GM04503 (cell line): Measurements from ENCODE around the gene BRAF.
"Not testable (repeated sequence)": the region's sequence is repeated elsewhere in the genome, so short reads cannot be mapped to it uniquely, and the experiment has no call there.

Experiments
- DNase-seq: peaks from one replicate; pipeline ENCODE4 v3.0.0-alpha.2; 2012; ENCODE audit warnings: low read depth

The BRAF gene

DNA sequence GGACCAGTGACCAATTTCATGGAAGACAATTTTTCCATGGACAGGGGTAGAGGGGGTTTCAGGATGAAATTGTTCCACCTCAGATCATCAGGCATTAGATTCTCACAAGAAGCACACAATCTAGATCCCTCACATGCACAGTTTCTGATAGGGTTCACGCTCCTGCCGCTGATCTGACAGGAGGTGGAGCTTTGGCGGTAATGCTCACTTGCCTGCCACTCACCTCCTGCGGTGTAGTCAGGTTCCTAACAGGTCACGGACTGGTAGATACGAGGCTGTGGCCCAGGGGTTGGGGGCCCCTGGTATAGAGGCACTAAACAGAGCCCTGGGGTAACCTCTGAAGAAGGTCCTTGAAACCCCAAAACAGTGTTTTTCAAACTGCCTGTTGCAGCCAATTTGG is 6.5 kb downstream of the BRAF start:
- DNase-seq = no peak

DNA sequence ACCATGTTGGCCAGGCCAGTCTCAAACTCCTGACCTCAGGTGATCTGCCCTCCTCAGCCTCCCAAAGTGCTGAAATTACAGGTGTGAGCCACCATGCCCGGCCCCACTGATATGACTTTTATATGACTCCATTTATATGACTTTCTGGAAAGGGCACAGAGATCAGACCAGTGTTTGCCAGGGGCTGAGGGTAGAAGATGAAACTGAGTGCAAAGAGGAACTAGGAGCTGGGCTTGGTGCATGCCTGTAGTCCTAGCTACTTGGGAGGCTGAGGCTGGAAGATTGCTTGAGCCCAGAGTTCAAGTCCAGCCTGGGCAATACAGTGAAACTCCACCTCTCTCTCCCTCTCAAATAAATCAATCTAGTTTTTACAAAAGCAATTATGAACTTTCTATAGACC is 7.5 kb downstream of the BRAF start:
- DNase-seq = no peak

DNA sequence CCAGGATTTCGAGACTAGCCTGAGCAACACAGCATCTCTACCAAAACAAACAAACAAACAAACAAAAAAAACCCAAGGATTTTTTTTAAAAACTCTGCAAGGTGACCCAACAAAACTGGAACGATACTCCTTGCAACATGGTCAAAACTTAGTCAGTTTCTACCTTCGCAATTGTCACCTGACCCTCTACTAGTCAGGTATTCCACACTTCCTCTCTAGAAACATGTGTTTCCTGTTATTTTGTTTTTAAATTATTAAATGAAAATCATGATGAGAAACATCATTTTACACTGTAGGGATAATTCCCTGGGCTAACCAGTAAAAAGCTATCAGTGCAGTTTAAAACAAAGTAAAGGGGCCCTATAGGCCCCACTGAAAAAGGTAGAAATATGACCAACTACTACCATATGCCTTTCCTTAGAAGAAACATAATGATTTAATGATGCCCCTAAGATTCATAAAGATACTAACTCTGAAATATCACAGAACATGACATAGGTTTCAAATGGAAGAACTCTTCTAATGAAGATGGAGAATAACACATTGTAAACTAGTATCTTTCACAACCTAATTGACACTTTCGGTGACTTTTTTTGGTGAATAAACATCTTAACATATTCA is 8.7 kb downstream of the BRAF start:
- DNase-seq = no peak

DNA sequence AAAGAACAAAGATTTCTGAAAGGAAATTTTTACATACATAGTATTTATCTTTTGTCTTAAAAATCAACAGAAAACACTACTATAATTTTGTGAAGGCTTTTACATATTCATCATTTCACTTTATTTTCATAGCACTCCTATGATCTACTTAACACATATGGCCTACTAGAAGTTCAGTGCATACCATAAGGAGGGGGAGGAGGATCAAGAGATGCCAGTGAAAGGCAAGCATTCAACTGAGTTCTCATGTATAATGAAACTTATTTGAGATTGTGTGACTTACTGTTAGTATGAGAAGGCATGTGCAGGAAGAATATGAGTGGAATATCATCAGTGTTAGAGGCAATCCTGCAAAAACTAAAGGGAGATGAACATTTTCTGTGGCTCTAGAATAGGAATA is 10.6 kb downstream of the BRAF start:
- no peak for DNase-seq

DNA sequence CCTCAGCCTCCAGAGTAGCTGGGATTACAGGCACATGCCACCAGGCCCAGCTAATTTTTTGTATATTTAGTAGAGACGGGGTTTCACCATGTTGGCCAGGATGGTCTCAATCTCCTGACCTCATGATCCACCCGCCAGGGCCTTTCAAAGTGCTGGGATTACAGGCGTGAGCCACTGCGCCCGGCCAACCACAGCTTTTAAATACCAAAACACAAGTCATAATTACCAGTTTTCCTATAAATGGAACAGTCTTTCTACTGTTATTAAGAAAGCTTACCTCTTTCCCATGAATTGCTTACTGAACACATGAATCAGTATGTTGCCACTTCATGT is 11.2 kb downstream of the BRAF start:
- DNase-seq = not testable (repeated sequence)

DNA sequence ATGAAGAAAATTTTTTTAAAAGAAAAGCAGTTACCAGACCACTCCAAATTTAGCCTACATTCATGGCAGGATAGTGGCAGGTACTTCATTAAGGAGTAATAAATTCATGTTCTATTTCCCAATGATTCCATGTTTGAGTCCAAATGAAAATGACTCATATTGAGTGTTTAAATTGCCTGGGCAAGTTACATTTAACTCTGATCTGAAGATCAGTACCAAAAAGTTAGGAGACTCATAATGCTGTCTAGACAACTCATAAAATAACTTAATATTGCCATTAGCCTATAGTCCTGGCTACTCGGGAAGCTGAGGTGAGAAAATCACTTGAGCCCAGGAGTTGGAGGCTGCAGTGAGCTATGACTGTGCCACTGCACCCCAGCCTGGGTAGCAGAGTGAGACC is 13.0 kb downstream of the BRAF start:
- no peak for DNase-seq

DNA sequence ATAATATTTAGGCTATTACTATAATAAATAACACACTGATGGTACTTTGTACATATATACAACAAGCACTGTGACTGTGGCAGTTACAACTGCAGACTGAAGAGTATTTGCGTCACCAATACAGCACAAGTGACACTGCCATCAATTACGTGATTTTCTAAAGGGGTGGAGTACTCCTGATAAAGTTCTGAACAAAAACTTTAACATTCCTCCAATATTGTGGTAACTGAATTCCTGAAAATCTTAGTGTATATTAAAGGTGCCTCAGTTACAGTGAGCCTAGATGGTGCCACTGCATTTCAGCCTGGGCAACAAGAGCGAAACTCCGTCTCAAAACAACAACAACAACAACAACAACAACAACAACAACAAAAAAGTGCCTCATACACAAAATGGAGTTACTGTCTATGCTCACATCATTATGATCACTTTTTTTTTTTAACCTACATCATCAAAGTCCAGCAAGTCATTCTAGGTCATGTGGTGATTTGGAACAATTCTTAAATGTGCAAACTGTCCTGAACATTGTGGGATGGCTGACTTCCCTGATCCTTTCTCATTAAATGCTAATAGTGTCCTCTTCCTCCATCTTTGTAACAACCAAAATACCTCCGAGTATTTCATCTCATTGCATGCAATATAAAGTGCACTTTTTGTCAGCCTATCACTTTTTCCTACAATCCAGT is 15.1 kb downstream of the BRAF start:
- DNase-seq = no peak

DNA sequence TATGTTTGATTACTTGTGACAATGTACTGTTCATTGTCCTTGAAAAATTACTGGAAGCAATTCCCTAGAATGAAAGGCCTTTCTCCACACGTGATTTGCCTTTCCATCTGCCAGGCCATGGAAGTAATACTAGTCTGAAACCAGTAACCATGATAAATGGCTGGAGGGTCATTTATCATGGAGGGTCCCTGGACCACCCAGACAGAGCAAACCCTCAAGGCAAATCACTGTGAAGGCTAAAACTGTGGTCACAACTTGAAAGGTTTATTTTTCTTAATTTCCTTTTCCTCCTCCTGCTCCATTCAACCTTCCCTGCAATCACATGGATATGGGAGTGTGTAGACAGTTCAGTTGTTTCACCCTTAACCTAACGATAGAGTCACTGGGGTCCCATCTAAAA is 16.4 kb downstream of the BRAF start:
- DNase-seq = no peak

DNA sequence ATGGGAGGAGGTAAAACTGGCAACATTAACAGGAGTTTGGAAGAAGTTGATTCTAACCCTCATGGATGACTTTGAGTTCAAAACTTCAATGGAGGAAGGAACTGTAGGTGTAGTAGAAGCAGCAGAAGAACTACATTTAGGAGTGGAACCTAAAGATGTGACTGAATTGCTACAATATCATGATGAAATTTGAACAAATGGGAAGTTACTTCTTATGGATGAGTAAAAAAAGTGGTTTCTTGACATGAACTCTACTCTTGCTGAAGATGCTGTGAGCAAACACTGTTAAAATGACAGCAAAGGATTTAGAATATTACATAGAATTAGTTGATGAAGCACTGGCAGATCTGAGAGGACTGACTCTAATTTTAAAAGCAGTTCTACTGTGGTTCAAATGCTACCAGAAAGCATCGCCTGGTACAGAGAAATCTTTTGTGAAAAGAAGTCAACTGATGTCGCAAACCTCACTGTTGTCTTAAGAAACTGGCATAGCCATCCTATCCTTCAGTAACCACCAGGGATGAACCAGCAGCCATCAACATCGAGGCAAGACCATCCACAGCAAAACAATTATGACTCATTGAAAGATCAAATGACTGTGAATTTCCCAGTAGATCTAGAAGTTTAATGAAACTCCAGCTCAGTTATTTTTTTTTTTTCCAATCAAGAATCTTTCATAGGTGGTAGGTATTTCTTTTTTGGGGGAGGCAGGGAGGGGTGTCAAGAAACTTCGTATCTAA is 20.8 kb downstream of the BRAF start:
- no peak for DNase-seq

DNA sequence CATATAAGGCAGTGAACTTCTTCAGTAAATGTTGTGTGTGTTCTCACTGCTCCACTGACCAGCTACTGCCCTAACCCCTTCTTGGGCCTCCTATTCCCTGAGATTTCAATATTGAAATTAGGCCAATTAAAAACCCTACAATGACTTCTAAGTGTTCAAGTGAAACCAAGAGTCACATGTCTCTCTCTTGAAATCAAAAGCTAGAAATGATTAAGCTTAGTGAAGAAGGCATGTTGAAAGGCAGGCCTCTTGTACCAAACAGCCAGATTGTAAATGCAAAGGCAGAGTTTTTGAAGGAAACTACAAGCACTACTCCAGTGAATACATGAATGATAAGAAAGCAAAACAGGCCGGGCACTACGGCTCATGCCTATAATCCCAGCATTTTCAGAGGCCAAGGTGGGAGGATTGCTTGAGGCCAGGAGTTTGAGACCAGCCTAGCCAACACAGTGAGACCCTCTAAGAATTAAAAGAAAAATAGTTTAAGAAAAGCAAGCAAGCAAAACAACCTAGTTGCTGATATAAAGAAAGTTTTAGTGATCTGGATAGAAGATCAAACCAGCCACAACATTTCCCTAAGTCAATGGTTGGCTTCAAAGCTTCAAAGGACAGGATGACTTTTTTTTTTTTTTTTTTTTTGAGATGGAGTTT is 22.3 kb downstream of the BRAF start:
- DNase-seq = no peak

DNA sequence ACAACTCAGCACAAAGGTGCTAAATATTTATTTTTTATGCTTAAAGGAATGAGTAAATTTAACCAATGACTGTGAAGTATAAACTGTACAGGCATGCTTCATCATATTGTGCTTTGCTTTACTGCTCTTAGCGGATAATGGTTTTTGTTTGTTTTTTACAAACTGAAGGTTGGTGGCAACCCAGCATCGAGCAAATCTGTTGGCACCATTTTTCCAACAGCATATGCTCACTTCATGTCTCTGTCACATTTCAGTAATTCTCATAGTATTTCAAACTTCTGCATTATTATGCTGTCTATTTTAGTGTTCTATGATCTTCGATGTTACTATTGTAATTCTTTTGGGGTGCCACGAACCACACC is 22.8 kb downstream of the BRAF start:
- no peak for DNase-seq

DNA sequence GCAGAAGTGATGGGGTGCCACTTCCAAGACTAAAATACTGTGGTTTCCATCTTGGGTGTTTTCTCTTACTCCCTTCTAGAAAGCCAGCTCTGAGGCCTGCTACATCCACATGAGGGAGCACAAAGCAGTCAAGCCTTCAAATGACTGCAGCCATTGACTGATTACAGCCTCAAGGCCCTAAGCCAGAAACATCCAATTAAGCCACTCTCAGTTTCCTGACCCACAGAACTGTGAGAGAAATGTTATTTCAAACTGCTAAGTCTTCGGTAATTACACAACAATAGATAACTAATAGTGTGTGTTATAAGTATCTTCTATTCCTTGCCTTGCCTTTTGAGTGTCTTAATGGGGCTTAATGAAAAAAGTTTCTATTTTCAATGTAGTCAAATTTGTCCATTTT is 24.8 kb downstream of the BRAF start:
- no peak for DNase-seq

DNA sequence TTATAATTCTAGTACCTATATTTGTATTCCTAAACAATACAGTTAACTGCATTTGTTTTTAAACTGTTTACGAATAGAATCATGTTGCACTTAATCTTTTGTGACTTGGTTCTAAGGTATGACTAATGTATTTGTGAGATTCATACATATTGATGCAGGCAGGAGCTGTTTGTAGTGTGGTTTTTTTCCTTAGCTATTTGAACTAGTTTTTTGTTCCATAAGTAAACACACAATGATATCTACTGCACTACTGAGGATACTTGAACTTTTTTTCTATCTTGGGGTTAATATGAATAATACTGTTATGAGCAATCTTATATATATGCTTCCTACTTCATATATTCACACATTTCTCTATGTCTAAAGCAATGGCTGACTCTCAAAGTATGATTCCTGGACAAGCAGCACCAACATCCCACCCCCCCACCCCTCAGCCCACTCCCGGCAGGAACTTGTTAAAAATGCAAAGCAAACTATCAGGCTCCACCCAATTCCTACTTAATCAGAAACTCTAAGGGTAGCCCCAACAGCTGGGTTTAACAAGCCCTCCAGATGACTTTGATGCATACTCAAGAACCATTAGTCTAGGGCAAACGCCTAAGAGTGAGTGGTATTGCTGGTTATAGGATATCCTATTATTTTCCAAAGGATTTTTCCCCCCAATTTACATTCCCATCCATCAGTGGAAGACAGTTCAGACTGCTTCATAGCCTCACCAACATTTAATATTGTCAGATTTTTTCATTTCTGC is 25.8 kb downstream of the BRAF start:
- DNase-seq = no peak

DNA sequence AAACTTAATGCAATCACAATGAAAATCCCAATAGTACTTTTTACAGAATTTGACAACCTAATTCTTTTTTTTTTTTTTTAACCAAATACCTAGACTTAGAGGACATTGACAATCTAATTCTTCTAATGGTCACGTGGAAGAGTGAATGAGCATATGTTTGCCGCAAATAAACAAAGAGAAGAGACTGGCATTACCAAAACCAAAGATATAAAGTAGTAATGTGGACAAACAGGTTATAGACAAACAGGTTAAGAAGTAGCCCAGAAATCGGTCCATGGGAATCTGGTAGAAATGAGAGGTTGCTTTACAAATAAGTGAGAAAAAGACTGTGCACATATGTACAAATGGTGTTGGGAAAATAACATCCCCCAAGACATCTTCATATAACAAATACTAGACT is 27.7 kb downstream of the BRAF start:
- DNase-seq = no peak

DNA sequence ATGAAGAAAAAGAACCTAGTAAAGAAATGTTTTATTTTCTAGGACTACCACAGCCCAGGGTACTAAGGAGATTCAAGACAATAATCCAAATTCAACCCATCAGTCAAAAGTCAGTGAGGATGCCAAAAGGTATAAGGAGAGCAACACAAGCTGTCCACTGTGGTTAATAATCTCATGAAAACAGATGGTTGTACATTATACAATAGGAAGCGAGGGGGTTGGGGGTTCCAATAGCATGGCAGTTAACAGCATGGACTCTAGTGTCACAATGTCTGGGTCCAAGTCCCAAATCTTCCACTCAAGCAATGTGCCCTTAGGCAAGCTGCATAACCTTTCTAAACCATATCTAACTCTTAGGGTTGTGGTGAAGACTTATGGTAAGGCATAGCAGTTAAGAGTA is 35.1 kb downstream of the BRAF start:
- DNase-seq = no peak

DNA sequence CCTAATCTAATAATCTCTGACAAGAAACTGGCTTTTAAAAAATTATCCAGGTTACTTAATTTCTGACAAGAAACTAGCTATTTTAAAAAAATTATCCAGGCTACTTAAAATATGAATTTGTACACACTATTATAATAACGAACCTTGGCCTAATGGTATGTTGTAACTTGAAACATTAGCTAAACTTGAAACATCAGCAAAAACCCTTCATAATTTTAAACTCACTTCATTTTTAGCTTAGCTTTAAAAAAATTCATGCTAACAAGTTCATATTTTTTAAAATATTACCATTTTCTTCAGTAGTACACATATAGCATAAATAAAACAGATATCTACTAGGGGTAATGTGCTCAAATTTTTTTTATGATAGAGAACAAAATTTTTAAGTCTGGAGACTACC is 35.6 kb downstream of the BRAF start:
- DNase-seq = no peak

DNA sequence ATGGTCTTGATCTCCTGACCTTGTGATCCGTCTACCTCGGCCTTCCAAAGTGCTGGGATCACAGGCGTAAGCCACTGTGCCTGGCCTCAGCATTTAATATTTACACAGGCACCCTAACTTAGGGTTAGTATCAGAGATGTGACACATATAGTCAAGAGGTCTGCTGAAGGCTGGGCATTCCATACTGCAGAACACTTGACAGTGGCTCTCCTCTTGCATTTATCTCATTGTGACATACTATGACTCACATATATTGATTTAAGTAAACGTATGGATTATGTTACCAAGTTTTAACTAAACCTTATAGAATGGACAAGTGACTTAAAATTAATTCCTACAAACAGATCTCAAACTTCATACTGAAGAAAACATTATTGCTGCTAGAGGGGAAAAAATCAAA is 36.6 kb downstream of the BRAF start:
- DNase-seq = no peak

DNA sequence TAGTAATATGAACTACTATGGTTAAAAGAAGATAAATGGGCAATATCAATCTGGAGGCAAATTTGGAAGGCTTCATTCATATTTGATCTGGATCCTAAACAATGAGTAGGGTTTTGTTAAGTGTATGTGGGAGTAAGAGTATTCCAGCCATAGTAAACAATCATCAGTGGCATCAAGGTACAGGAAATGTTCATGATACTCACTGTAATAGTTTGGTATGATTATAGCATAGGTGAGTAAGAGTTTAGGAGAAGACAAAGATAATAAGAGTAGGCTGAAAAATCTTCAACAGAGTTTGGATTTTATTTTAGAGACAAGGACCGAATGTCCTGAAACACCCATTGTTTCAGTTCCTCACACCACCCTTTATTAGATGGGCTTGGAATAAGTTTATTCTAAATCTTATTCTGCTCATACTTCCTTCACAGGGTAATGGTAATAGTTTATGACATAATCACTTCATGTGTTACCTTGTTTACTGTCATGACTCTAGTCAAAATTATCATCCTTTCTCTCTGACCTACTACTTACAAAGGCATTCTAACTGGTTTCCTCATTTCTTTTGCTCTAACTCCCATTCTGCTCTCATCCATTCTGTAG is 38.9 kb downstream of the BRAF start:
- DNase-seq = no peak

DNA sequence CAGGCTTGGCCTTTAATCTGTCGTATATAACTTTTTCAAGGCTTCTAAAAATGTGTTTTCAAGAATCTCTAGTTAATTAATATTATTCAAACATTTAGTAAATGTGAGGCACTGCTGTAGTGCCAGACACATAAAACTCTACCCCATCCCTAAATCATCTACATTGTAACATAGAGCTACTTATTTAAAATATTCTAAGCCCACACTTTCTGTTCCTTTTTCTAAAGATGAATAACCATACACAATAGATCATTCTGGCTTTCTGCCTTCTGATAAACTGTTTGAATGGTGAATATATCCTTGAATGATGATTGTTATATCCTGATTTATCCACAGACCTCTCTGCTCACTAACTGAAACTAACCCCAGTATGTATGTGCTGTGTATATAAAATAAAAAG is 41.4 kb downstream of the BRAF start:
- no peak for DNase-seq

DNA sequence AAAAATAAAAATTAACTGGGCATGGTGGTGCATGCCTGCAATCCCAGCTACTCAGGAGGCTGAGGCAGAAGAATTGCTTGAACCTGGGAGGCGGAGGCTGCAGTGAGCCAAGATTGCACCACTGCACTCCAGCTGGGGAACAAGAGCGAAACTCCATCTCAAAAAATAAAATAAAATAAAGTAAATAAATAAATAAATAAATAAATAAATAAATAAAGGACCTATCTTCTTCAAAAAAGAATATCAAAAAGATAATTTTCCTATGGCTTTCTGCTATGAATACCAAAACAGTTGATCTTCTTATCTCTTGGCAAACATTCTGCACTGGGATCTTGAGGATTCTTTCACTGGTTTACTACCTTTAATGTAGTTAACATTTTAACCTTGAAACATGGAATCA is 41.9 kb downstream of the BRAF start:
- DNase-seq = not testable (repeated sequence)

DNA sequence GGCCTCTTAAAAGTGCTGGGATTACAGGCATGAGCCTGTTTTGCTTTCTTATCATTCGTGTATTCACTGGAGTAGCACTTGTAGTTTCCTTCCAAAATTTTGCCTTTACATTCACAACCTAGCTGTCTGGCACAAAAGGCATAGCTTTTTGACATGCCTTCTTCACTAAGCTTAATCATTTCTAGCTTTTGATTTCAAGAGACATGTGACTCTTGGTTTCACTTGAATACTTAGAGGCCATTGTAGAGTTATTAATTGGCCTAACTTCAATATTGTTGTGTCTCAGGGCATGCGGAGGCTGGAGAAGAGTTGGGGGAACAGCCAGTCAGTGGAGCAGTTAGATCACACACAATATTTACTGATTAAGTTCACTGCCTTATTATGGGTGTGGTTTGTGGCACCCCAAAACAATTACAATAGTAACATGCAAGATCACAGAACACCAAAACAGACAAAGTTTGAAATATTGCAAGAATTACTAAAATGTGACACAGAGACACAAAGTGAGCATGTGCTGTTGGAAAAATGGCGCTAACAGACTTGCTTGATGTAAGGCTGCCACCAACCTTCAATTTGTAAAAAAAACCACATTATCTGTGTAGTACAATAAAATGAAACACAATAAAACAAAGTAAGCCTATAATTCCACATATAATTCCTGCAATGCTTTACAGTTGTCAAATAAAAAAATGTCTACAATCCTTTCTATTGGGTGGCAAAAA is 43.1 kb downstream of the BRAF start:
- no peak for DNase-seq

DNA sequence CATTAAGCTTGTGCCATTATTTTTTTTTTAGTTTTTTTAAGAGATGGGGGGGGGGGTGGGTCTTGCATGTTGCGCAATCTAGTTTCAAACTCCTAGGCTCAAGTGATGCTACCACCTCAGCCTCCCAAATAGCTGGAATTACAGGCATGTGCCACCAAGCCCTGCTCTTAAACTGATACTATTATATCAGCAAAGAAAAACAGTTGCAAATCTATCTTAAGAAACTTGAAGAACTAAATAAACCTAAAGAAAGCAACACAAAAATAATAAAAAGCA is 47.5 kb downstream of the BRAF start:
- no peak for DNase-seq
